ENCODE data around the gene LITAFD. TPM values are rescaled to one million over a fixed set of nuclear protein-coding genes. Genes with fewer than 3 reads are reported as not detected.
"Not testable (repeated sequence)": the region's sequence is repeated elsewhere in the genome, so short reads cannot be mapped to it uniquely, and the experiment has no call there.

LITAFD gene
- polyA plus RNA-seq (ENCODE audit: insufficient read length in 4 of 4) = under 1 TPM in 2 of 4 donors, not detected in 2; 0.17 to 0.26 TPM

GRCh38 chr16:8882041-8882617 is at the start of gene LITAFD:
LITAFD (plus strand) TSS chr16:8882351; CDS start chr16:8884356, 2,005 bp downstream.
- DNase-seq (ENCODE audit: low read depth in 4 of 4, low spot score in 2 of 4) = no peak

- DNase-seq (ENCODE audit: low read depth in 4 of 4, low spot score in 2 of 4) = no peak
These were observed 49.4 kb upstream of the LITAFD start for GRCh38 chr16:8832717-8833105.

- not testable (repeated sequence) for DNase-seq (ENCODE audit: low read depth in 4 of 4, low spot score in 2 of 4)
These were observed 45.4 kb upstream of the LITAFD start for GRCh38 chr16:8836797-8837196.

- not testable (repeated sequence) for DNase-seq (ENCODE audit: low read depth in 4 of 4, low spot score in 2 of 4)
These were observed 44.6 kb upstream of the LITAFD start for GRCh38 chr16:8837594-8837993.

GRCh38 chr16:8842016-8842415 is 40.1 kb upstream of the LITAFD start:
- DNase-seq (ENCODE audit: low read depth in 4 of 4, low spot score in 2 of 4) = not testable (repeated sequence)

GRCh38 chr16:8843296-8843695 is 38.9 kb upstream of the LITAFD start:
- DNase-seq (ENCODE audit: low read depth in 4 of 4, low spot score in 2 of 4) = not testable (repeated sequence)

- no peak for DNase-seq (ENCODE audit: low read depth in 4 of 4, low spot score in 2 of 4)
These were observed 36.4 kb upstream of the LITAFD start for GRCh38 chr16:8845699-8846298.

GRCh38 chr16:8846401-8846932 is 35.7 kb upstream of the LITAFD start:
- DNase-seq (ENCODE audit: low read depth in 4 of 4, low spot score in 2 of 4) = no peak

- DNase-seq (ENCODE audit: low read depth in 4 of 4, low spot score in 2 of 4) = no peak
These were observed 35.0 kb upstream of the LITAFD start for GRCh38 chr16:8847145-8847544.

GRCh38 chr16:8847623-8848022 is 34.5 kb upstream of the LITAFD start:
- DNase-seq (ENCODE audit: low read depth in 4 of 4, low spot score in 2 of 4) = no peak

GRCh38 chr16:8848231-8848938 is 33.8 kb upstream of the LITAFD start:
- no peak for DNase-seq (ENCODE audit: low read depth in 4 of 4, low spot score in 2 of 4)

GRCh38 chr16:8848939-8849391 is 33.2 kb upstream of the LITAFD start:
- DNase-seq (ENCODE audit: low read depth in 4 of 4, low spot score in 2 of 4) = no peak

- DNase-seq (ENCODE audit: low read depth in 4 of 4, low spot score in 2 of 4) = no peak
These were observed 32.6 kb upstream of the LITAFD start for GRCh38 chr16:8849411-8850011.

- no peak for DNase-seq (ENCODE audit: low read depth in 4 of 4, low spot score in 2 of 4)
These were observed 31.8 kb upstream of the LITAFD start for GRCh38 chr16:8850279-8850885.

- no peak for DNase-seq (ENCODE audit: low read depth in 4 of 4, low spot score in 2 of 4)
These were observed 30.3 kb upstream of the LITAFD start for GRCh38 chr16:8851761-8852403.

- no peak for DNase-seq (ENCODE audit: low read depth in 4 of 4, low spot score in 2 of 4)
These were observed 29.6 kb upstream of the LITAFD start for GRCh38 chr16:8852534-8852933.

GRCh38 chr16:8853150-8853549 is 29.0 kb upstream of the LITAFD start:
- DNase-seq (ENCODE audit: low read depth in 4 of 4, low spot score in 2 of 4) = no peak

- DNase-seq (ENCODE audit: low read depth in 4 of 4, low spot score in 2 of 4) = no peak
These were observed 28.5 kb upstream of the LITAFD start for GRCh38 chr16:8853611-8854010.

GRCh38 chr16:8854298-8854948 is 27.7 kb upstream of the LITAFD start:
- no peak for DNase-seq (ENCODE audit: low read depth in 4 of 4, low spot score in 2 of 4)

Measured in left renal cortex interstitium (tissue), 4 donors.